SHP77 (cell line): ENCODE results near the gene CYB5R4.
"Not testable (repeated sequence)": the region's sequence is repeated elsewhere in the genome, so short reads cannot be mapped to it uniquely, and the experiment has no call there.

Source experiments
- DNase-seq, 2 experiments: peaks; one replicate each; lab custom pipeline; 2025; lab: John Stamatoyannopoulos, UW

CYB5R4 gene

GRCh38 chr6:83862776-83863471, 3.4 kb downstream of the CYB5R4 start:
- no peak for DNase-seq

- no peak for DNase-seq
Observed at GRCh38 chr6:83867043-83867442, 7.6 kb downstream of the CYB5R4 start.

GRCh38 chr6:83867527-83868161, 8.2 kb downstream of the CYB5R4 start:
- DNase-seq = peak in 1 of 2 experiments; percentile 2

GRCh38 chr6:83868639-83869038, 9.2 kb downstream of the CYB5R4 start:
- DNase-seq = no peak

- DNase-seq = no peak
Observed at GRCh38 chr6:83870649-83871048, 11.2 kb downstream of the CYB5R4 start.

- no peak for DNase-seq
Observed at GRCh38 chr6:83872386-83873118, 13.1 kb downstream of the CYB5R4 start.

- no peak for DNase-seq
Observed at GRCh38 chr6:83873869-83874268, 14.4 kb downstream of the CYB5R4 start.

GRCh38 chr6:83875843-83876242, 16.4 kb downstream of the CYB5R4 start:
- no peak for DNase-seq

GRCh38 chr6:83878902-83879644, 19.6 kb downstream of the CYB5R4 start:
- DNase-seq = no peak

GRCh38 chr6:83879746-83880145, 20.3 kb downstream of the CYB5R4 start:
- DNase-seq = no peak

- DNase-seq = peak in 1 of 2 experiments; percentile 7
Observed at GRCh38 chr6:83883240-83883639, 23.8 kb downstream of the CYB5R4 start.

- peak; percentile 39 to 61 for DNase-seq
Observed at GRCh38 chr6:83884523-83884922, 25.0 kb downstream of the CYB5R4 start.

- no peak for DNase-seq
Observed at GRCh38 chr6:83885984-83886383, 26.5 kb downstream of the CYB5R4 start.

GRCh38 chr6:83889621-83890020, 30.1 kb downstream of the CYB5R4 start:
- no peak for DNase-seq

GRCh38 chr6:83890520-83890919, 31.0 kb downstream of the CYB5R4 start:
- DNase-seq = no peak

GRCh38 chr6:83891586-83891985, 32.1 kb downstream of the CYB5R4 start:
- no peak for DNase-seq

- no peak for DNase-seq
Observed at GRCh38 chr6:83893024-83893423, 33.5 kb downstream of the CYB5R4 start.

GRCh38 chr6:83897094-83897493, 37.6 kb downstream of the CYB5R4 start:
- DNase-seq = not testable (repeated sequence)

GRCh38 chr6:83901624-83902023, 42.1 kb downstream of the CYB5R4 start:
- DNase-seq = no peak

- DNase-seq = no peak
Observed at GRCh38 chr6:83904395-83904794, 44.9 kb downstream of the CYB5R4 start.

GRCh38 chr6:83905648-83906047, 46.2 kb downstream of the CYB5R4 start:
- DNase-seq = no peak
